Fibroblast of gingiva (primary cell): ENCODE results near the gene ARHGAP24.

Experiments used
- DNase-seq: peaks from one replicate; pipeline ENCODE4 v3.0.0-alpha.2; 2011; ENCODE audit warnings: low read depth

ARHGAP24 gene

GRCh38 chr4:85474818-85475630 lies at the start of gene ARHGAP24:
Gene ARHGAP24, plus strand, starts transcription at chr4:85475150.
- peak; percentile 99 for DNase-seq

- no peak for DNase-seq
Observed at GRCh38 chr4:85426366-85426765, 48.6 kb upstream of the ARHGAP24 start.

GRCh38 chr4:85427123-85427522 lies 47.8 kb upstream of the ARHGAP24 start:
- DNase-seq: no peak

GRCh38 chr4:85430226-85430625 lies 44.7 kb upstream of the ARHGAP24 start:
- DNase-seq: no peak

- no peak for DNase-seq
Observed at GRCh38 chr4:85430697-85431096, 44.3 kb upstream of the ARHGAP24 start.

GRCh38 chr4:85431156-85431555 lies 43.8 kb upstream of the ARHGAP24 start:
- no peak for DNase-seq

- no peak for DNase-seq
Observed at GRCh38 chr4:85431881-85432485, 43.0 kb upstream of the ARHGAP24 start.

GRCh38 chr4:85445050-85445639 lies 29.8 kb upstream of the ARHGAP24 start:
- DNase-seq: no peak

GRCh38 chr4:85446141-85446861 lies 28.6 kb upstream of the ARHGAP24 start:
- DNase-seq: no peak

GRCh38 chr4:85448906-85449890 lies 25.8 kb upstream of the ARHGAP24 start:
- DNase-seq: no peak

- DNase-seq: peak; percentile 9
Observed at GRCh38 chr4:85452058-85452731, 22.8 kb upstream of the ARHGAP24 start.

- DNase-seq: no peak
Observed at GRCh38 chr4:85455942-85456341, 19.0 kb upstream of the ARHGAP24 start.

GRCh38 chr4:85457752-85458467 lies 17.0 kb upstream of the ARHGAP24 start:
- DNase-seq: peak; percentile 14

GRCh38 chr4:85459736-85460135 lies 15.2 kb upstream of the ARHGAP24 start:
- no peak for DNase-seq

GRCh38 chr4:85474356-85474755 lies 594 bp upstream of the ARHGAP24 start:
- peak; percentile 73 for DNase-seq

GRCh38 chr4:85475631-85476233 lies 782 bp downstream of the ARHGAP24 start:
- DNase-seq: peak; percentile 66

GRCh38 chr4:85476381-85476780 lies 1.4 kb downstream of the ARHGAP24 start:
- DNase-seq: no peak

GRCh38 chr4:85477534-85477933 lies 2.6 kb downstream of the ARHGAP24 start:
- peak; percentile 26 for DNase-seq

GRCh38 chr4:85478576-85478975 lies 3.6 kb downstream of the ARHGAP24 start:
- peak; percentile 75 for DNase-seq
